Activated CD4-positive, alpha-beta T cell treated with anti-CD3 and anti-CD28 coated beads, Interleukin-2, amount 10 ng/mL, durations not matched to agents 7 days and 5 days (primary cell): ENCODE measurements around the gene TRIM59. TPM values are rescaled to one million over a fixed set of nuclear protein-coding genes. Genes with fewer than 3 reads are reported as not detected.

ENCODE experiments used
- microRNA-seq: library from miRNA; unstranded; fragments of <30 nt; microRNA quantifications from one replicate; pipeline ENCODE4 v1.2.0, GENCODE V29; 2021; ENCODE audit warnings: borderline microRNAs expressed, borderline replicate concordance
- total RNA-seq, 2 experiments: library from RNA; stranded (reverse); gene quantifications; one replicate each; pipeline ENCODE4 v1.2.3, GENCODE V29; 2021

The TRIM59 gene
- total RNA-seq, 2 experiments from 2014 or later, result 58.2 to 79.8 TPM

Small RNA genes lying within 50 kb of the gene (microRNA-seq; reads per million reads assigned to microRNA genes)
- gene MIR15B, result 4,148 reads per million, percentile 93 among the genes with 10 or more reads in this experiment
- 1,294 reads per million, percentile 88 among the genes with 10 or more reads in this experiment for gene MIR16-2

Other genes starting within 250 kb of the TRIM59 start
- gene C3orf80, start 224.4 kb downstream of the TRIM59 start, total RNA-seq, result not detected
- 10 to 100 TPM; 30.9 to 35.0 TPM for gene IFT80, start 50.6 kb downstream of the TRIM59 start, total RNA-seq
- gene SMC4, start 50.1 kb downstream of the TRIM59 start, total RNA-seq, result 100 to 1,000 TPM; 282 to 309 TPM
- 10 to 100 TPM; 38.6 to 53.7 TPM for gene KPNA4, start 115.8 kb upstream of the TRIM59 start, total RNA-seq
- not detected for gene ARL14, start 227.4 kb upstream of the TRIM59 start, total RNA-seq